ENCODE results near the gene YKT6.
"Not testable (repeated sequence)": the region's sequence is repeated elsewhere in the genome, so short reads cannot be mapped to it uniquely, and the experiment has no call there.

Gene YKT6

GRCh38 chr7:44194562-44195145, 6.1 kb upstream of the YKT6 start:
- no peak for DNase-seq

GRCh38 chr7:44195889-44196288, 4.9 kb upstream of the YKT6 start:
- no peak for DNase-seq

DNA sequence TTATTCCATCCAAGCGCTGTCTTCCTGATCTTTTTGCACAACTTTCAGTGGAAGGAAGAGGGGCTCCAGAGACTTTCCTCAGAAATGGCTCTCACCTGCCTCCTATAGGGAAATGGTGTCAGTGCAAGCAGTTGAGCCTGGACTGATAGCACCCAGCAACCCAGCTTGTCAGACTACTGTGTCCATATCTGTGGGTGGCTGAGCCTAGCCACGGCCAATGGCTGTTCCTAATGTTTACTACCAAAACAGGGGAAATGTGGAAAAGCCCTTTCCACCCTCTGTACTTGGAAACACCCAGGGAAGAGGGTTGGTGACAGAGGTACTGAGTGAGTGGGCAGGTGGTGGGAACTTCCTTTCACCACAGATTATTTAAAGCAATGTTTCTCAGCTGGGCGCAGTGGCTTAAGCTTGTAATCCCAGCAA, 4.3 kb upstream of the YKT6 start:
- no peak for DNase-seq

DNA sequence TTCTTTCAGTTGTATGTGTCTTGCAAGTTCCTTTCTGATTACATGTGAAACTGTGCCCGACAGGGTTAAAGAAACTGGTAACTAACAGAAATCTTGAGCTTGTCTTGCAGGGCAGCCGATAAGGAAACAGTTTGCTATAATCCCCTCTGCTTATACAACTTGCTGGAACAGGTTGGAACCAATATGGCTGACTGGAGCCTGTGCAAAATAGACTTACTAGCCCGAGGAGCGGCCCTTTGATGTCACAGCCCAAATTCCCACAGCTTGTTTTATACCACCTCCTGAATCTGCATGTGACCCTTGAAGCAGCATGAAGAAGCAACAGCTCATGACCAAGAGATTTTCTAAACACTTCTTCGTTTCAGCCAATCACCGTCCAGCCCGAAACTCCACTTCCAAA, 3.3 kb upstream of the YKT6 start:
- no peak for DNase-seq

DNA sequence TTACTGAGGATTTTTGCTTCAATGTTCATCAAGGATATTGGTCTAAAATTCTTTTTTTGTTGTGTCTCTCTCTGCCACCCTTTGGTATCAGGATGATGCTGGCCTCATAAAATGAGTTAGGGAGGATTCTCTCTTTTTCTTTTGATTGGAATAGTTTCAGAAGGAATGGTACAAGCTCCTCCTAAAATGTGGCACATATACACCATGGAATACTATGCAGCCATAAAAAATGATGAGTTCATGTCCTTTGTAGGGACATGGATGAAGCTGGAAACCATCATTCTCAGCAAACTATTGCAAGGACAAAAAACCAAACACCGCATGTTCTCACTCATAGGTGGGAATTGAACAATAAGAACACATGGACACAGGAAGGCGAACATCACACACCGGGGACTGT, 615 bp upstream of the YKT6 start:
- not testable (repeated sequence) for DNase-seq

DNA sequence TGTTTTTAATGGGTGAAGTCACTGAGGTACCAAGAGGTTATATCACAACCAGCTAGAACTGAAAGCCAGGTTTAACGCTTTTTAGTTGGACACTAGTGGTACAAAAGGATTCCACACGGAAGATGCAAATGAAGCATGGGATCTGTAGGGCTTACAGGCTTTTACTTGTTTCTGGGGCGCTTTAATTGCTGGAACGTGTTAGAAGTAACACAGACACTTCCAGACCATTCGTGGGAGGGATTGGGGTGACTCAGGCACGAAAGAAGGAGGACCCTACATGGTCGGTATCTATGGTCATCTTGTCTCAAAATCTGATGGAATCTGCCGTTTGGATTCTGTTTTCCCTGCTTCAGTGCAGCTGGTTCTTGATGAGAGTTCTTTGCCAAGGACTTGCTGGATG, 1.0 kb downstream of the YKT6 start:
- no peak for DNase-seq

DNA sequence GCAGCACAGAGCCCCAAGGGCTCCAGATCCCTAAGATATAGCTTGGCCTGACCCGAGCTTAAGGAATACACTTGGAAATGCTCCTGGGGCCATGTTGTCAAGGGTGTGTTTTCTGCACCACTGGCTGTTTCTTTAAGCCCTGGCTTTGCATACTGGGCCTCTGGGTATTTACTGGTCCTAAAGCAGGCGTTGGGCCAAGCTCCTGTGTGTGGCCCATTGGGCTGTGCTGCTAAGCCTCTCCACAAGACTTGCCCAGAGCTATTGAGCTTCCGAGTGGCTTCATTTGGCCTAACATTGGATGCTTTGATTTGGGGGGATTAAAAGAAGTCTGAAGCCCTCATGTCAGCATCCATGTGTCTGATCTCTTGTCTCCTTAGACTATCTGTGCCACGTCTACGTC, 5.2 kb downstream of the YKT6 start:
- no peak for DNase-seq

- no peak for DNase-seq
These were observed 7.3 kb downstream of the YKT6 start for GRCh38 chr7:44208085-44208484.

- no peak for DNase-seq
These were observed 9.3 kb downstream of the YKT6 start for GRCh38 chr7:44210107-44210506.

- DNase-seq: no peak
These were observed 10.4 kb downstream of the YKT6 start for GRCh38 chr7:44211126-44211675.

DNA sequence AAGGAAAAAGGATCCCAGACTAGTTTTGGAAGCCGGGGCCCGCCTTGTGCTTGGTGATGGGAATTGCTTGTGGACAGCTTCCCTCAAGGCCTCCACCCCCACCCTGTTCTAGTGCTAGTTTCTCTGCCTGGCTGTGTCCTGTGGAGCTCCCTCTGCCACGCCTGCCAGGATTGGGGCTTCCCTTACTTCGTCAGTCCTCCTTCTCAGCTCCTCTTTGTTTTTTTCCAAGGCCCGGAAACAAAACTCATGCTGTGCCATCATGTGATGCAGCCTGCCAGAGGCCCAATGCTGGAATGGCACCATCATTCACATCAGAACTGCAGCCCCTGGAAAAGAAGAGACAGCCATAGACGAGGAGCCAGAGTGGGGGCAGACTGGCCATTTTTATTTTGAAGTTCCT, 11.2 kb downstream of the YKT6 start:
- DNase-seq: no peak

GRCh38 chr7:44212581-44213184, 11.9 kb downstream of the YKT6 start:
- DNase-seq: no peak

DNA sequence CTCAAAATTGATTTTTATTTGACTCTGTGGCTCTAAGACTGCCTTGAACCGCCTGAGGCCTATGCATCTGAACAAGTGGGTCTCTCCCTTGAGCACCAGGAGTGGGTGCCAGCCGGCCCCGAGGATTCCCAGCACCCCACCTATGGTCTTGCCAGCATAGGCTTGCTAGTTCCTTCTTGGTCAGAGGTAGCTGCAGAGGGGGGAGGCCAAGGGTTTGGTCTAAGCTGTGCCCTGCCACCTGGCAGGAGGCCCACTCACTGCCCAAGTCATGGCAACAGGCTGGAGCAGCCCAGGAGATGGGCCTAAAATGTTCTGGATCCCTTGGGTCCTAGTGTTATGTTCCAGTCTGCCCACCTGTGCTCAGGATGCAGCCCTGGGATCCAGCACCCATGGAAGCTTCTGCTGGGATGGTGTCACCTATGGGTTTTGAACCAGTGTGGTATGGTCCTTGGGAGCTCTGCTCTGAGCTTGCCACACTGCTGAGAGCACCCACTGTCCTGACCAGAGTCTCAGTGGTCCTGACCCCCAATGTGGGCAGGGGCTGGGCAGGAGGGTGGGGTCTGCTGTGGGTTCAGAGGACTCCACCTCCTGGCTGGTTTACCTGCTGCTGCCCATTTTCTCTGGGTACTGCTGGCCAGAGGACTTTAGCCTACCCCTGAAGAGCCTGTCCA, 12.6 kb downstream of the YKT6 start:
- no peak for DNase-seq

- no peak for DNase-seq
These were observed 13.2 kb downstream of the YKT6 start for GRCh38 chr7:44213877-44214388.

GRCh38 chr7:44215531-44215930, 14.8 kb downstream of the YKT6 start:
- peak; percentile 58 for DNase-seq

- peak; percentile 68 for DNase-seq
These were observed 15.2 kb downstream of the YKT6 start for GRCh38 chr7:44216019-44216418.

DNA sequence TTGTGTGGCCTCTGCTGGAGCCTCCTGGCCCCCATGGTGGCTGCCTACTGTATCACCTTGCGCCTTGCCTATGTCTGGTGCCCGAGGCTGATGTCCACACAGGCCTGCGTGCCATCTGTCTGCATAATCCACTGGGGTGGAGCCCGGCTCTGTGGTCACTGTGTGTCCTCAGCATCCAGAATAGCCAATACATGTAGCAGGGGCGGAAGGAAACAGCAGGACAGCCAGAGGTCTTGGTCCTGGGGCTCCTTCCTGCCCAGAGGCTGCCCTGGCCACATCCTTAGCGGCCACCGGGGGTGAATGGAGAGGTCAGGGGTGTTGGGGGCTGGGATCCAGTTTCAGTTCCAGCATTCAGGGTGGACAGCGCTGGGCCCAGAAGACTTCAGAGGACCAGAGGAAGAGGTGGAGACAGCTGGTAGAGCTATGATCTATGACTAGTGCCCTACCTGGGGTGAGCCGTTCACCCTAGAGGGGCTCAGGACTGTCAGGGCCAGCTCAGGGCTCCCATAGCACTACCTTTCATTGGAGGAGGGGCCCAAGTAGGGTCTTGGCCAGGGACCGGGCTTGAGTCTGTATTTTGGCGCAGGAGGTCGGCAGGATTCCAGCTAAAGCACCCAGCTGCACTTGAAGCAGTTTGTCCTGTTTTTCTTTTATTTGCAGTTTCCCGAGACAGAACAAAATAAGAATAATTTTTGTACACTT, 15.9 kb downstream of the YKT6 start:
- no peak for DNase-seq

GRCh38 chr7:44217223-44217714, 16.5 kb downstream of the YKT6 start:
- no peak for DNase-seq

DNA sequence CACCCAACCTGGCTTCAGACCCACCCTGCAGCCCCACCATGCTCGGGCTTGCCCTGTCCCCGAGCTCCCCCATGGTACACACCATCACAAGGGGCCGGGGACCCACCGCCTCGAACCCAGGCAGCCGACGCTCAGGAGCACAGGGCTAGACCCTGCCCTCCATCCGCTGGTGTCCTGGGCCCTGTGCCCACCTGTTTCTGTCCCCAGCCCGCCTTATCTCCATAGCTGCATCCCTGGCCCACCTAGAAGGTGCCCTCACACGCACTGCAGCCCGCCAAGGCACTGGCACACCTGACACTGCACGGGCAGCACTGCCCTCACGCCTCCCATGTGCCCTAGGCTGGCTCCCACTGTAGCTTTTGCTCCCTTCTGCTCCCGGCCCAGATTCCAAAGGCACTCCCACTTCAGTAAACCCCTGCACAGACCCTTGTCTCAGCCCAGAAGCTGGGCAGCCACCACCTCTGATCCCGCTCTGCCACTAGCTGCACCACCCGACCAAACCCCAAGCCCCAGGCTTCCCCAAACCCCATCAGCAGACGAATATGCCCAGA, 17.1 kb downstream of the YKT6 start:
- DNase-seq: no peak

DNA sequence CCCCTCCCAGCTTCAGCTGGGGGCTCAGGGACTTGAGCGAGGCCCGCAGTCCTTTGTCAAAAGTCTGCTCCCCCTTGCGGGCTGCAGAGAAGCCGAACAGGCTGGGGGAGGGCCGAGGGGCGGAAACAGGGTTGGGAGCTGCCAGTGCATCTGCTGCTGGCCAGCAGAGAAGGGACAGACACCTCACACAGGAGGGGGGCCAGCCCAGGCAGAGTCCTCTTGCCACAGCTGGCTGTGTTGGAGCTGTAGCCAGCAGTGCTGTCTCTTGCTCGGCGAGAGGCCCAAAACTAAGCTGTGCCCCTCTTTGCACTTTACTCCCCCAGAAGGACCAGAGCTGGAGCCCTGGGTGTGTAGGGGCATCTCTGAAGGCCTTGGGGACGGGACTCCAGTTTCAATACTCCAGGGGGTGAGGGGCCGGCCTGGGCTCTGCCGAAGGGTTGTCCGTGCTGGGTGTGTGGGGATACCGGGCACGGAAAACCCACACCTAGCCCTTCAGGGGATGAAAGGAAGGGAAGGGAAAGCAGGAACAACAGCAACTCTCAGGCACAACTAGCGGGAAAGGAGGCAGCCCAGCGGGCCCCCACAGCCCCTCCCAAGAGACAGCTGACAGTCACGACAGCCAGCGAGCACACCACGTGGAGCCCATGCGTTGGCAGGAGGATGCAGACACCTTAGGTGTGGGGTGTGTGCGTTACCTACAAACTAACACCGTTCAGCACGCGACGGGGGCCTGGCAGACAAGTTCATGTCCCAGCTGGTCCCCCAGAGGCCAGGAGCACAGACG, 17.8 kb downstream of the YKT6 start:
- no peak for DNase-seq

- no peak for DNase-seq
These were observed 18.7 kb downstream of the YKT6 start for GRCh38 chr7:44219371-44220045.

DNA sequence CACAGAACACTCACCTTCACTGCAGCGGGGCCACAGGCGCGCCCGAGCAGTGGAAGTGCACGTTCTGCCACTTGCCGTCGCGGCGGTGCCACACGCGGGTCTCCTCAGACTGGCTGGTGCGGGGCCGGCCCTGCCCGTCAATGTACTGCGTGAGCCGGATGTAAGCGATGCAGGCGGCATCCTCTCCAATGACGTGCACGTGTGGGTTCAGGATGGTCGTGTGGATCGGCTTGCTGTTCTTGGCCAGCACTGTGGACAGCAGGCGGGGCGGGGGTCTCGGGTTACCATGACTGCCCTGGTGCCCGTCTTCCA, 19.2 kb downstream of the YKT6 start:
- no peak for DNase-seq
